Measurements from ENCODE around the gene SYNDIG1L. TPM values are rescaled to one million over a fixed set of nuclear protein-coding genes. Genes with fewer than 3 reads are reported as not detected.

SYNDIG1L gene
- total RNA-seq, 1 donor from 2014 or later = not detected

- Mint-ChIP-seq H3K27me3 (ENCODE audit: low read depth) (no peaks in the 10 kb centered on the region), H3K27ac (ENCODE audit: unreplicated experiment) (no peak overlapping the region), H3K4me3 (ENCODE audit: unreplicated experiment) (no peak overlapping the region), H3K4me1 (ENCODE audit: low read depth) (no peaks in the 10 kb centered on the region), H3K9me3 (ENCODE audit: low read depth) (no peaks in the 10 kb centered on the region), H3K36me3 (ENCODE audit: low read depth) (peaks cover 8% of the 10 kb centered on the region)
- no peak for TF ChIP-seq CTCF (IDR thresholded peaks at IDR 0.05)
- DNase-seq (ENCODE audit: low spot score) = no peak
Measured at GRCh38 chr14:74468513-74468912, 42.5 kb upstream of the SYNDIG1L start.

- DNase-seq (ENCODE audit: low spot score) = no peak
- Mint-ChIP-seq H3K36me3 (ENCODE audit: low read depth) (no peaks in the 10 kb centered on the region), H3K27ac (ENCODE audit: unreplicated experiment) (no peak overlapping the region), H3K4me1 (ENCODE audit: low read depth) (no peaks in the 10 kb centered on the region), H3K4me3 (ENCODE audit: unreplicated experiment) (no peak overlapping the region), H3K9me3 (ENCODE audit: low read depth) (no peaks in the 10 kb centered on the region), H3K27me3 (ENCODE audit: low read depth) (no peaks in the 10 kb centered on the region)
- no peak for TF ChIP-seq CTCF (IDR thresholded peaks at IDR 0.05)
Measured at GRCh38 chr14:74465335-74465734, 39.3 kb upstream of the SYNDIG1L start.

- DNase-seq (ENCODE audit: low spot score) = no peak
- H3K9me3 Mint-ChIP-seq (ENCODE audit: low read depth) = no peaks in the 10 kb centered on the region
- H3K4me1 Mint-ChIP-seq (ENCODE audit: low read depth) = peaks cover under 1% of the 10 kb centered on the region
- no peaks in the 10 kb centered on the region for H3K27me3 Mint-ChIP-seq (ENCODE audit: low read depth)
- no peak overlapping the region for H3K27ac Mint-ChIP-seq (ENCODE audit: unreplicated experiment)
- no peaks in the 10 kb centered on the region for H3K36me3 Mint-ChIP-seq (ENCODE audit: low read depth)
- no peak for TF ChIP-seq CTCF (IDR thresholded peaks at IDR 0.05)
- H3K4me3 Mint-ChIP-seq (ENCODE audit: unreplicated experiment) = no peak overlapping the region
Measured at GRCh38 chr14:74464785-74465184, 38.8 kb upstream of the SYNDIG1L start.

GRCh38 chr14:74463697-74464096, 37.7 kb upstream of the SYNDIG1L start:
- H3K27ac Mint-ChIP-seq (ENCODE audit: unreplicated experiment) = no peak overlapping the region

GRCh38 chr14:74462993-74463392, 37.0 kb upstream of the SYNDIG1L start:
- Mint-ChIP-seq H3K9me3 (ENCODE audit: low read depth) (no peaks in the 10 kb centered on the region), H3K36me3 (ENCODE audit: low read depth) (no peaks in the 10 kb centered on the region), H3K4me3 (ENCODE audit: unreplicated experiment) (no peak overlapping the region), H3K4me1 (ENCODE audit: low read depth) (peaks cover 3% of the 10 kb centered on the region), H3K27me3 (ENCODE audit: low read depth) (no peaks in the 10 kb centered on the region), H3K27ac (ENCODE audit: unreplicated experiment) (no peak overlapping the region)
- TF ChIP-seq CTCF (IDR thresholded peaks at IDR 0.05) = no peak
- DNase-seq (ENCODE audit: low spot score) = no peak

More at GRCh38 chr14:74463697-74464096, 37.7 kb upstream of the SYNDIG1L start:
- peaks cover 3% of the 10 kb centered on the region for H3K4me1 Mint-ChIP-seq (ENCODE audit: low read depth)
- H3K4me3 Mint-ChIP-seq (ENCODE audit: unreplicated experiment) = no peak overlapping the region
- no peak for TF ChIP-seq CTCF (IDR thresholded peaks at IDR 0.05)
- no peaks in the 10 kb centered on the region for H3K36me3 Mint-ChIP-seq (ENCODE audit: low read depth)
- DNase-seq (ENCODE audit: low spot score) = no peak
- H3K27me3 Mint-ChIP-seq (ENCODE audit: low read depth) = no peaks in the 10 kb centered on the region
- no peaks in the 10 kb centered on the region for H3K9me3 Mint-ChIP-seq (ENCODE audit: low read depth)

All from chondrocyte (in vitro differentiated cells).